SK-N-DZ (cell line): Measurements from ENCODE around the gene RAD51AP1.

Experiments used
- DNase-seq: peaks from one replicate; pipeline ENCODE4 v3.0.0-alpha.2; 2015; ENCODE audit warnings: low spot score

RAD51AP1 gene

GRCh38 chr12:4591180-4591687 is 52.5 kb downstream of the RAD51AP1 start:
- no peak for DNase-seq

GRCh38 chr12:4595881-4596280 is 57.2 kb downstream of the RAD51AP1 start:
- DNase-seq: no peak

- no peak for DNase-seq
Measured at GRCh38 chr12:4603421-4603820, 64.7 kb downstream of the RAD51AP1 start.

DNA sequence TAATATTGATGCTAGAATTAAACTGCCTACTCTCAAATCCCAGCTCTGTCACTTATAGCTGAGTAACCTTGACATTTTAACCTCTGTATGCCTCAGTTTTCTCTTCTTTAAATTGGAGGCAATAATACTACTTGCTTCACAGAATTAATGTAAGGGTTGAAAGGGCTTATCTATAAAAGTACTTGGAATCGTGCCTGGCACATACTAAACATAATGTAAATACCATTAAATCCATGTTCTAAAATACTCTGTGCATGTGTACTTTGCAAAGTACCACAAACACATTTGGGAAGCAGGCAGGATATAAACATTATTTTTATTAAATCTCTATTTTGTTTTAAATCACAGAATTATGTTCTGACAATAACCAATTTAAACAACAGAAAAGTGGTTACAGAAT is 65.3 kb downstream of the RAD51AP1 start:
- DNase-seq: no peak

- DNase-seq: peak; percentile 86
Measured at GRCh38 chr12:4604684-4605193, 66.0 kb downstream of the RAD51AP1 start.

GRCh38 chr12:4607056-4607455 is 68.4 kb downstream of the RAD51AP1 start:
- DNase-seq: peak; percentile 82

DNA sequence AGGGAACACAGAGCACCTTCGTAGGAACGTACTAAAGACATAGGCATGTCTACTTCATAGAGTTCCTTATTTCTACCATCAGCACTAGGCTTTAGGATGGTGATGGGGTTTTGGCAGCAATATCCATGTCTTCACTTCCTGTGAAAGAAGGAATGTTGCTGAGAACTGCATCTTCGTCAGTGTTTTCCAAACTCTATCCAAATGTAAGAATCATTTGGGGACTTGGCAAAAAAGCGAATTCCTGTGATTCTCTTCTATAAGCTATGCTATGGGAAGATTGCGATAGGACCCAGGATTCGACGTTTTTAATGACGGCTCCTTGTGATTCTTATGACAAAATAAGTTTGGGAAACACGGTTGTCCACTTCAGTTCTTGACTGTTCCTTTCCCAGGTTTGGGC is 70.4 kb downstream of the RAD51AP1 start:
- DNase-seq: no peak
